Left forelimb (tissue), 1 donor: ENCODE data around the gene CFAP58.
A peak's percentile ranks its signal among the peaks of the same experiment; 100 is the strongest.

ENCODE experiments used
- DNase-seq: peaks from one replicate; pipeline ENCODE4 v3.0.0-alpha.2; 2018; ENCODE audit warnings: low spot score

CFAP58 gene

DNA sequence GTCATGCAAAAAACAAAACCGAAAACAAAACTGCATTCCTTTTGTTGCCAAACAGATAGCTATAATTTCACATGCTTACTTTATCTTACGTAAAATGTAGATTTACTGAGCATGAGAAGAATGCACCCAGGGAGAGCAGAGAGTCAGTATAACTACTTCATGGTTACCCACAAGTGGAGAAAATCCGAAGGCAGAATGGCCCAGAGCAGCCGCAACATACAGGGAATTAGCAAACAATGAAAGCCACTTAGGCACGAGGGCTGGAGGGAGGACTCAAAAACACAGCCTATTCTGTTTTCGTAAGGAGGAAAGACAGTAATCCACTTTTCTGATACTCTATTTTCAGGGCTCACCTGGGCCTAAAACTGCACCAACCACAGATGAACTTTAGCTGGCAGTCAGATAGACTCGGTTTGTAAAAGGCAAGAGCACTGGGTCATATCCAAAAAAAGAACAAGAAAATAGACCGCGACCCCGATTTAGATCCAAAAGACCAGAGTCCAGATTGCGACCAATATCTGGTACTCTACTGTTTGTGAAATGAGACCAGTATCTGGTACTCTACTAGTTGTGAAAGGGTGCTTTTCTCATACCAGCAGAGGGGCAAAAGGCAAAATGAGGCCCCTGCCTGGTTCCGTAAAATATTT lies 16.7 kb upstream of the CFAP58 start:
- no peak for DNase-seq

DNA sequence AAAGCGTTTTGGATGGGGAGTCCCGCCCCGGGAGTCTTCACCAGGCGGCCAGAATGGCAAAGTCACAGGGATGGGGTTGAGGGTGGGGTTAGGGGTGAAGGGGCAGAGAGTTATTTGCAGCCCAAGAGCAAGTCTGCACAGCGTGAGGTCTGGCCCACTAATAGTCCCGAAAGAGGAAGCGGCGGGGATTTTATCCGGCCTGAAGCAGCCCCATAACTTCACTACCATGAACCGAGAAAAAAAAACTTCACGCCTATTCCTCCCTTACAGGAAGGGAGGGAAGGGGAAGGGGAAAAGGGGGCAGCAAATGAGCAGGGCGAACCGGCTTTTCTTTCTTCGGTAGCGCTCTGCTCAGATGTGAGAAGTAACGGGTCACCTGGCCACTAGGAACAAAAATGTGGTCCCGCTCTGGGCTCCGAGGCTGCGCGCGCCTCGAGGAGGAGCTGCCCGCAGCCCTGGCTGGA lies 16.1 kb upstream of the CFAP58 start:
- no peak for DNase-seq

DNA sequence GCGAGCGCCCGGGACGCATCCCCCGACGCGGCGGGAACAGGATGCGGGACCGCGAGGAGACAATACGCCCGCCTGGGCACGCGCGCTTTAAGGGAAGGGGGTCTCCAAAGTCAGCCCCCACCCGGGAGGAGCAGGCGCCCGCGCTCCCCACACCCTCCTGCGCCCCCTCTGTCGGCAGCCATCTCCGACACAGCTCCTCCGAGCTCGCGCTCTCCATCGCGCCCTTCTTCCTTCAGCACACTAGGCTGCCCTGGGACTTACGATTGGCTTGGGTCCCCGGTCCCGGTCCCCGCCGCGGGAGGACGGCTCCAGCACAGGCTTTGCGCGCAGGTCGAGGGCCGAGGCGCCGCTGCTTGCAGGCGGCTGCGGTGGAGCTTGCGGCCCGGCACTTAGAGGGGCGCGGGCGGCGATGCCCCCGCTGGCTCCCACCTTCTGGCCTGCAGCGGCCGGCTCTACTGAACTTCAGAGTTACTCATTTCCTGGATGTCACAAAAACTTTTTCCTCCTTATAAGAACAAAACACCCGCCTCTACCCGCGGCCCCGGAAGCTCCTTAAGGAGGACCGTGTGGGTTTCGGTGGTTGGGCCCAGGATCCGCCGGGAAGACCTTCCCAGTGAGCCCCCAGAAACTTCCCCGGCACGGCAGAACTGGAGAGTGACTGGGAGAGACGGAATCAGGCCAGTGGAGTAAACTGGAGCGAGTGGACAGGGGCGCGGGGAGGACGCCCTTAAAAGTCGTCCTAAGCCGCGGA lies 15.5 kb upstream of the CFAP58 start, which contains the start of gene ITPRIP:
Gene ITPRIP, minus strand, starts transcription at position 481 of the 751 bp plus-strand sequence. CDS start 22,414 bp downstream, outside the sequence.
- DNase-seq = peak; percentile 86

DNA sequence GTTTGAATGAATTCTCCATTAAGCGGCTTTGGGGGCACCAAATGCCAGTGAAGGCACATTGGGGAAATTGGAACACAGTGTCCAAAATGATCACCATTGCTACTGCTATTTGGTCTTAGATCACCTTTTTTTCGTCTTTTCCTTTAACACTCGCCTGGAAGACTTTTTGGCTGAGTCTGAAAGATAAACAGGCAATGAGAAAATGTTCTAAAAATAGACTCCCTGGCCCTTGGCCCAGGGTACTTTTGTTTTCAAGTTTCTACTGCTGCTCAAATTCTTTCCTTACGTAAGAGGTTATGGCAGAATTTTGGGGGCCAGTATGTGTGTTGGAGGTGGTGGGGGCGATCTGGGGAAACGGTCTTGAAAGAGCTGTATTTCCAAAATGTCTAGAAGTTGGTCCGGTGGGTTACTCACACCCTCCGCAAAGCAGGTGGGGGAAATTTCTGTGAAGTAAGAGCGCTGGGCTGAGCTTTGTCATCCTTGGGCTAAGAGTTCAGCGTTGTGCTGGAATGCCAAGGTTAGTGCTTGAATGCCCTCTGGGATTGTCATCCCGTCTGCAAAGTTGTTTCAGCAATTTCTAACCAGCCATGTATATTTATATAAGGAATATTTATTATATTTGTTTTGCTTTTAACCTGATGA lies 14.0 kb upstream of the CFAP58 start:
- DNase-seq = no peak

DNA sequence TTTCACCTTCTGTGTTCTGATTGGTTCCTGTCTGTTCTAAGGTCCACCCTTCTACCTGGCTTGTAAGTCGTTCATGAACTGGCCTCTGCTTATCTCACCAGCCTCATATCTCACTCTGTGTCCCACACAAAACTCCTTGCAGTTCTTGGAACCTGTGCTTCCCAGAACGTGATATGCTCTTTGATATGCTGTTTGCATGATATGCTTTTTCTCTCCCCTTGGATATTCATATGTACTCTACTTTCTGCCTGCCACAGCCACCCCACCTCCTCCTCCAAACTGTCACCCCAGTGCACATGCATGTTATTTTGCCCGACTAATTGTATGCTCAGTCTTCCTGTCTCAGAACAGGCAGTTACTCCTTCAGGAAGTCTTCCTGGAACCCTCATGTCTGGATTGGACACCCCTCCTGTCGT lies 13.5 kb upstream of the CFAP58 start:
- no peak for DNase-seq

DNA sequence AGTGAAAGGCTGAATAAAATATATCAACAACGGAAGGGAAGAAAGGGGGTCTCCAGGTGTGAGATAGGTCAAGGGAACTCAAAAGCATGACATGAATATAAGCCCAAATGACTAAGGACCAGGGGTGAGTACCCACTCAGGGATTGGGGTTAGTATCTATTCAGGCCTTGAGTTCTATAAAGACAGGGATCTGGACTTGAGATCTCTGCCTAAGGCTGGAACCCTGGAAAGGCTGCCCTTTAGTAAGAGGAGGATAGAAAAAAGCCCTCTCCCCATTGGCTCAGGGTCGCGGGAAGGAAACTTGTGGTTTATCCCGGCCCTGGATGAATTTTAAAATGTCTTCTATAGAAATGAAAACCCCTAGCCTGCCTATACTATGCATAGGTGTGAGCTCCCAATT lies 13.0 kb upstream of the CFAP58 start:
- no peak for DNase-seq

DNA sequence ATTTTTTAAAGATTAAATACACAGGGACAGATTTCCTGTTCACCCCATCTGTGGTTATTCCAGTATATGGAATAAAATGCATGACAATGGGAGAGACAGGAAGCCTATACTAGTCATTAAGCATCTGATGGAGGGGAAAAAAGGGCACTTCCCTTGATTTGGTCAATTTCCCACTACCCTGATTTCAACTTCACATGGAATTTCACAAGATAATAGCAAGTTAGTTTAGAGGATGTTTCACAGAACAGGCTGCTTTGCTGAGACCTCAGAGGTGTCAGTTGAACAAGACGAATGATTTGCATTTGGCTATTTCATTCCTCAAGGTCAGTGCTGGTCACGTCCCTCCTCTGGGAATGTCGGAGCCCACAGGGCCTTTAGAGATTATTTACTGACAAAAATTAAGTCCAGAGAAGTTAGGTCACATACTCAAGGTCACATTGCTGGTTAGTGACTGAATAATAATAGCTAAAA lies 10.7 kb upstream of the CFAP58 start:
- DNase-seq = no peak

DNA sequence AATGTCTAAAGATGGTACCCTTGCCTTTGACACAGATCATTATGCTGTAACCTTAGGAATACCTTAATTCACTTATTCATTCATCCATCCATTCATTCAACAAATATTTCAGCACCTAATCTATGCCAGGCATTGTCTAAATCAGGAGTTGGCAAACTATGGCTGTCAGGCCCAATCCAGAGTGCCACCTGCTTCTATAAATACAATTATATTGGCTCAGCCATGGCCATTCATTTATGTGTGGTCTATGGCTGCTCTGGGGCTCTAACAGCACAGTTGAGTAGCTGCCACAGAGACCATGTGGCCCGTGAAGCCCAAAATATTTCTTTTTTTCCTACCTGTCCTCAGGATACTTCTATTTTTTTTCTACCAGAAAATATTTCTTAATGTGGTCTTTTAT lies 9.4 kb upstream of the CFAP58 start:
- no peak for DNase-seq

DNA sequence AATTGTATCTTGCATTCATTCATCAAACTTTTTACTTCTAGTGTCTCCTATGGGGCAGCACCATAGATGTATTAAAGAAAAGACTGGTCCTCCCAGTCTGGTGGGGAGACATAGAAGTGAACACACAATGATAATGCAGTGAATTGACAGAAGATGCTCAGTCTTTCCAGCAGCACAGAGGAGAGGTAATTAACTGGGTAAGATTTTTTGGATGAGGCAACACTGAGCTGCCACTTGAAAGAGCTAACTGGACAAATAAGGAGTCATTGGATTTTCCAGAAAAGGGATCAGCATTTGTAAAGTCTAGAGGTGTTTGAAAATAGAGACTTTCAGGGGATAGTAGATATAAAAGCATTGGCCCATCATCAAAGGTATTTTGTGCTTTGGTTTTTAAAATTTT lies 8.1 kb upstream of the CFAP58 start:
- DNase-seq = no peak

DNA sequence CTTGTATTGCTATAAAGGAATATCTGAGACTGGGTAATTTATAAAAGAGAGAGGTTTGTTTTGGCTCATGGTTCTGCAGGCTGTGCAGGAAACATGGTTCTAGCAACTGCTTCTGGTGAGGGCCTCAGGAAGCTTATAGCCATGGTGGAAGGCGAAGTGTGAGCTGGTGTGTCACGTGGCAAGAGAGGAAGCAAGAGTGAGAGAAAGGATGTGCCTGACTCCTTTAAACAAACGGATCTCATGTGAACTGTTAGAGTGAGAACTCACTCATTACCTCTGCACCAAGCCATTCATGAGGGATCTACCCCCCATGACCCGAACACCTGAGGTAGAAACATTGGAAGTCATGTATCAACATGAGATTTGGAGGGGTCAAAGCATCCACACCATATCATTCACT lies 7.7 kb upstream of the CFAP58 start:
- DNase-seq = no peak

DNA sequence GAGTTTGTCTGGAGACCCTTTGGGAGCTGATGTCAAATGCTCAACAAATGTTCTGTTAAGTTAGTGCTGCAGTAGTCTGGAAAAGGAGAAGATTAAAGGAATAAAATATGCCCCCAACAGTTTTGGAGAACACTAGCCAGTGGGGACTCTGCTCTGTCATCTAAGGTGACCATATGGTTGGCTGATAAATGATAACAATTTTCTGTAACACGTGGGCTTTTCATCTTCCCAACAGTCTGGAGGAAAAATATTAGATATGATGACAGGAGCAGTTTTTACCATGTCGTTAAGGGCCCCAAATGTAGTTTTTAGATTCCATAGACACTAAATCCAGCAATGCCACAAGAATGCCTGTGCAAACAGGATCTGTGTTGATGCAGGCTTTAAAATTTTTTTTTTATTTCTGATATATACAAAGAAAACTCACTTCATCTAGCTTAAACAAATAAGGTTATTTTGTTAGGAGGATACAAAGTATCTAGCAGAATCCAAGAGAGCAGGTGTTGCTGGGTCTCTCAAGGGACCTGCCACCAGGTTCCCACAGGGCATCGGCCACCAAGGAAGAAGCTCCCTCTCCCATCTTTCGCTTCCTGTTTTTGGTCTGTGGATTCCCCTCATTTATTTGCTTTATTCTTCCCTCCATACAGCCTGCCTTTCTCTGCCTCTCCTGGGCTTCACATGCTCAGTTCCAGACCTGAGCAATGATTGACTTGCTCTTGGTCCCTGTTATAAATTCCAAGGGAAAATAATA lies 6.2 kb upstream of the CFAP58 start:
- DNase-seq = no peak

DNA sequence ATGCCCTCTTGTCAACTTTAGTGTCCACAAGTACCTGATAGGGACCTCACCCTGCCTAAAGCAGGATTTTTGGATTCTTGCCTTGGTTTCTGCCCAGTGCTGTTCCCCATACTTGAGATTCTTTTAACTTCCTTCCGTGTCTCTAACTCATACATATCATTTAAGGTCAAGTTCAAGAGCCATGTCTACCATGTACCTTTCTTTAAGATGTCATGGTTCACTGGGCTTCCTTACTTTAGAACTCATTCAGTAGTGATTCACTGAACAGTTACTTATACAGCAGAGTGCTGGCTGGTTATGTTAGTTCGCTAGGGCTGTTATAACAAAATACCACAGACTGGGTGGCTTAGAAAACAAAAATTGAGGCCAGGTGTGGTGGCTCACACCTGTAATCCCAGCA lies 5.0 kb upstream of the CFAP58 start:
- DNase-seq = no peak

DNA sequence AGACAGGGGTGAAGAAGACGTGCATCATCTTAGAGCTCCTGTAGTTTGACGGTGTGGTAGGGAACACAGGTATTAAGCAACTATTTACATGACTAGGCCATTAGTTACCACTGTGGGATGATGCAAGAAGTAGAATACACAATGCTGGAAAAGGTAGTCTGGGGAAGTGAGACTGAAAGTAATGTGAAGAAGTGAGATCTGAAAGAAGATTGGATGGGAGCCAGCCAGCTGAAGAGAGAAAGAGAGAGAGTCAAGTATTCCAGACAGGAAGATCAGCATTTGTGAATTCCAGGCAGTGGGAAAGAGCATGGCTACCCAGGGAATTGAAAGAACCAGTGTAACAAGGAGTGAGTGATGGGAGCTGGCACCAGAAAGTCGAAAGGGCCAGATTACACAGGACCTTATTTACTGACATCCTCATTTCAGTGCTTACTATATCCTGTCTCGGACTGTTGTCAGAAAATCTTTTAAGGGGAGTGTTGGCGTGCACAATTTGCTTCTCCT lies 4.0 kb upstream of the CFAP58 start:
- no peak for DNase-seq

DNA sequence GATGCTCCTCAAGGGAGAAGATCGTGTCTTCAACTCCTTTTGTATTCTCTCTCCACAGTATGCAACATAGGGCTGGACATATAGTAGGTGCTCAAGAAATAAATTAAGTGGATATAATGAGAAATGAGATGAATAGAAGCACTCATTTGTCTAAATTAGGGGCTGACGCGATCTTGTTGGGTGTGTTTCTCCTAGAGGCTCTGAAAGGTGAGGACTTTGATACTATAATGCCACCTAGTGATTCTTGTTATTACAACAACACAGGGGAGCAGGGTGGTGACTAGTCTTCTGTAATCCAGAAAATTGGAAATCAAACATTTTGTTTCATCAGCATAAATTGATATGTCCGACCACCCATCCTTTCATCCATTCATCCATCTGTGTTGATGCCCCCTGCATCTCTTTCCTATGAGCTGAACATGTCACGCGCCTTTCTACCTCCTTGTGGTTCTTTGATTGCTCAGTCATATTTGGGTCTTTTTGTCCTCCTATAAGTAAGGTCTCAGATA lies 3.5 kb upstream of the CFAP58 start:
- DNase-seq = no peak

DNA sequence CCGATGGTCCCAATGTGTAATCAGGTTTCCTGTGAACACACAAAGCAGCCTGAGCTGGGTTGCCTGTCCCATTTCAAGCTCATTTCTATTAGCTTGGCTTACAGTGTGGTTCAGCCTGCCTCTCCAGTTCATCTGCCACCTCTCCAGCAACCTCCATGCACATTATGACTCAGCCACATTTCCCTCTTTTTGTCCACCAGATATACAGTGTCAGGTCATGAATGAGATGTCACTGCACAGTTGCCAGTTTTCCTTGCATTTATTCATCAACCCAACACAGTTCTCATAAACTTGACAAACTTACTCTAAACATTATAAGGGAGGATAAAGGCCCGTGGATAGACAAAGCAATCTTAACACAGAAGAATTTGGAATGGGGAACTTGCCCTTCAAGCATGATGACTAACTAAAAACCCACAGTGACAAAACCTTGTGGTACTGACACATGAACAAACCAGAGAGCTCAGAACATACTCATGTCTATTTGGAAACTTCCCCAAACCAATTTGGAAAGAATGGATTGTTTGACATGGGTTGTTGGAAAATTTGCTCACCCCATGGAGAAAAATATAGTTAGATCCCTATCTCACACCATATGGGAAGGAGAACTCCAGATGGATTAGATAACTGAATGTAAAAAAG lies 2.5 kb upstream of the CFAP58 start:
- no peak for DNase-seq

DNA sequence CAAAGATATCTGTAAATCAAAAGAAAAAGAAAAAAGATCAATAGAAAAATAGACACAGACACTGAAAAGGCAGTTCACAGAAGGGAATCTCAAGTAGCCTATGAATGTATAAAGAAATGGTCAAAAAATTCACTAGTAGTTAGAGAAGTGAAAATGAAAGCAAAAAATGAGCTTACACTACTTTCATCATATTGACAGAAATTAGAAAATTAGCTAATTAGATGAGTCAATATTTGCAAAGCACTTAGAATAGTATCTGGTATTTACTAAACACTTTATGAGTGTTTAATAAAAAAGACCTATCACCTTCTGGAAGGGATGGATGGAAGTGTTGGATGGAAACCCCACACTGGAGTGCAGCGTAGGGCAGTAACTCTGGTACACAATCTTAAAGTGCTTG lies 1.7 kb upstream of the CFAP58 start:
- DNase-seq = no peak

DNA sequence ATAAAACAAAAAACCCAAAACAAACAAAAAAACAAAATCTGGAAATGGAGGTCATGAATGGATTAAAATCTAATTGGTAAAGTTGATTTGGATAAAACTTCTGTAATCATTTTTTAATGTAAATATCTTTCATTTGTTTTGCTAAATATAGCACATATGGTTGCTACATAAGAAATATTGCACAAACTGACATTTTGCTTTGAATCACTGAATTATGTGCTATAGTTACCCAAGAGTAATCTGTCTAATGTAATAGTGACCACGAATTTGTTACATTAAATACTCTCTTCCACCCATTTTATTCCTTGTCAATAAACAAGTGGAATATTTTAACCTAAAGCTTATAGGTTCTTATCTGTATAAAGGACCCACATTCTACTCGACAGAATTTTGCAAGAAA lies 6.2 kb downstream of the CFAP58 start:
- DNase-seq = no peak

DNA sequence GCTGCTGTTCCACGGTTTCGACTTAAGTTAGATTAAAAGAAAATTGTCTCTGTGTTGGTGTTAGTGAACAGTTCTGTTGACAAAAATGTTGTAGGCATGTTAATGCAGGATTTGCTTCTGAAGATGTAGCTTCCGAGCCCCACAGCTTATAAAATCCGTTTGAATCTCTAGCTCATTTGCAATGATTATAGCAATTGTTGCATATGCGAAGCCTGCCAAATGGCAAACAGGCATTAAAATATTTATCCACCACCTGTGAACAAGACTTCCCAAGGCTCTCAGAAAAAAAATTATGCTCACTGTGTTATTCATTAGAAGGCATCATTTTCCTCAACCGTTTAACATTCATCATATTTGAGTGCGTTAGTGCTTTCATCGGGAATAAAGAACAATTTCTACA lies 14.3 kb downstream of the CFAP58 start:
- DNase-seq = no peak

DNA sequence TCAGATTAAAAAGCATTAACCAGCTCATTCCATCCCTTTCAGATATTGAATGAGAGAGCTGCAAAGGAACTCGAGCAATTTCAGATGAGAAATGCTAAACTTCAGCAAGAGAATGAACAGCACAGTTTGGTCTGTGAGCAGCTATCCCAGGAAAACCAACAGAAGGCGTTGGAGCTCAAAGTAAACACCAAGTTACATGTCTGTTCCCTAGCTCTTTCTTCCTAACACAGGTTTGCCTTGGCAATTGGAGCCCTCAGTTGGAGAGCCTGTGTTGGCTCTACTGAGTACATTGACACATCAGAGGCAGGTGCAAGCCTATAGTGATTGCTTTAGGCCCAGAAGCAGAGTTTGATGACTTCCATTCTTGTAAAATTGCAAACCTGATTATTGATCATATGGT lies 14.7 kb downstream of the CFAP58 start:
- no peak for DNase-seq

DNA sequence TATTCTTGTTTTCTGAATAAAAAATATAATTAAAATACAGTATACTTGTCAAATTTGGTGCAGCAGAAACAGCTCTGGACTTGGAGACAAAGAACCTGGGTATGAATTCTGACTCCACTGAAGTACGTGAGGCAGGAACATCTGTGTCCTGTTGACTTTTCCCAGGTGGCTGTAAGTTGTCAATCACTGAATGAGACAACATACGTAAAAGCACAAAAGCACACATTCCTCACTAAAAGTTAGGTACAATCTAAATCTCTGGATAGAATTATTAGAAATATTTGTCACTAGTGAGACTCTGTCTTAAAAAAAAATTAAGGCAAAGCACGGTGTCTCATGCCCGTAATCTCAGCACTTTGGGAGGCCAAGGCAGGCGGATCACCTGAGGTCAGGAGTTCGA lies 18.1 kb downstream of the CFAP58 start:
- DNase-seq = no peak

DNA sequence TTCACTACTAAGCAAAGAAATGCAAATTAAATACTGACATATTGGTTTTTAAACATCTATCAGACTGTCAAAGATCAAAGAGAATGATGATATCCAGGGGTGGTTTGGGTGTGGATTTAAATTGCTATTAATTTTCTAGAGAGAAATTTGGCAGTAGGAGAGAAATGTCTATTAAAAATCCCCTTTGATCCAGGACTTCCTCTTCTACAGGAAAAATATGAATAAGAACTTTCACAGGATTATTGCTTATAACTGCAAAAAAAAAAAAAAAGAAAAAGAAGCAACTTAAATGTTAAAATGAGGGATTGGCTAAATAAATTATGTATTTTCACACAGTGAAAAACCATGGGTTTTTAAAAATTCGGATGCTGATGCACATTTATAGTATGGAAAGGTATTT lies 21.0 kb downstream of the CFAP58 start:
- DNase-seq = no peak
